GM10847 (cell line): ENCODE measurements around the gene DTL.

Source experiments
- POLR2A ChIP-seq: IDR thresholded peaks from 2 replicates; pipeline ENCODE4 v1.6.1; 2011; ENCODE audit not compliant: insufficient read length; ENCODE audit errors: extremely low read depth

The DTL gene, protein sequence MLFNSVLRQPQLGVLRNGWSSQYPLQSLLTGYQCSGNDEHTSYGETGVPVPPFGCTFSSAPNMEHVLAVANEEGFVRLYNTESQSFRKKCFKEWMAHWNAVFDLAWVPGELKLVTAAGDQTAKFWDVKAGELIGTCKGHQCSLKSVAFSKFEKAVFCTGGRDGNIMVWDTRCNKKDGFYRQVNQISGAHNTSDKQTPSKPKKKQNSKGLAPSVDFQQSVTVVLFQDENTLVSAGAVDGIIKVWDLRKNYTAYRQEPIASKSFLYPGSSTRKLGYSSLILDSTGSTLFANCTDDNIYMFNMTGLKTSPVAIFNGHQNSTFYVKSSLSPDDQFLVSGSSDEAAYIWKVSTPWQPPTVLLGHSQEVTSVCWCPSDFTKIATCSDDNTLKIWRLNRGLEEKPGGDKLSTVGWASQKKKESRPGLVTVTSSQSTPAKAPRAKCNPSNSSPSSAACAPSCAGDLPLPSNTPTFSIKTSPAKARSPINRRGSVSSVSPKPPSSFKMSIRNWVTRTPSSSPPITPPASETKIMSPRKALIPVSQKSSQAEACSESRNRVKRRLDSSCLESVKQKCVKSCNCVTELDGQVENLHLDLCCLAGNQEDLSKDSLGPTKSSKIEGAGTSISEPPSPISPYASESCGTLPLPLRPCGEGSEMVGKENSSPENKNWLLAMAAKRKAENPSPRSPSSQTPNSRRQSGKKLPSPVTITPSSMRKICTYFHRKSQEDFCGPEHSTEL

DNA sequence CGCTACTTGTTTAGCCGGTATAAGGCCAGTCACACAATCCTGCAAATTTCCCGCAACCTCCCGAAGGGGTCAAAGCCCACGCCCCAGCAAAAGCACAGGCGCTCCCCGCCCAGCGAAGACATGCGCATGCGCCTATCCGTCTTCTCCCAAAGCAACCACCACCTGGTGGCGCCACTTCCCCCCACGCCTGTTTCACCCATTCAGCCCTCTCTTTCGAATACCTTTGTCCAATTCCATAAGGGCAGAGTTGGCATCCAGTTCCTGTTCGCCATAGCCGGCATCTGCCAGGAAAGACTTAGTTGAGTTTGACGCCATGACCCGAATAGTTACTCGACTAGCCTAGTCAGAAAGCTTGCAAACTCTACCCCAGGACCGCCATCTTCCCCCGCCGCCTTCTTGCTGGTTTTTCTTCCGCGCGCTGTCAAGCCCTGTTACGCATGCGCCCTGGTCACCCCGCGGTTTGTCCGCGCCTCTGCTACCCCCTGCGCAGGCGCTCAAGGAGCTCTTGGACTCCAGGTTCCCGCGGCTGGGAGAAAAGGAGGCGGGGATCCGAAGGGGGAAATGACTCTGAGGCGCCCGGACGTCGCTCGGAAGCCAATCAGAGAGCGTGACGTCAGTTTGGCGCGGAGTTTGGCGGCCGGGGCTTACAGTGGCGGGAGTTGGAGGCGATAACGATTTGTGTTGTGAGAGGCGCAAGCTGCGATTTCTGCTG lies at the start of gene DTL, which contains the start of gene INTS7:
TSS of gene DTL (plus strand) at position 626 of the 712 bp plus-strand sequence. CDS start 143 bp downstream, outside the sequence.
TSS of gene INTS7 (minus strand) at position 435 of the 712 bp plus-strand sequence. CDS start at position 315, 120 bp downstream.
- TF ChIP-seq POLR2A = peak; percentile 79

DNA sequence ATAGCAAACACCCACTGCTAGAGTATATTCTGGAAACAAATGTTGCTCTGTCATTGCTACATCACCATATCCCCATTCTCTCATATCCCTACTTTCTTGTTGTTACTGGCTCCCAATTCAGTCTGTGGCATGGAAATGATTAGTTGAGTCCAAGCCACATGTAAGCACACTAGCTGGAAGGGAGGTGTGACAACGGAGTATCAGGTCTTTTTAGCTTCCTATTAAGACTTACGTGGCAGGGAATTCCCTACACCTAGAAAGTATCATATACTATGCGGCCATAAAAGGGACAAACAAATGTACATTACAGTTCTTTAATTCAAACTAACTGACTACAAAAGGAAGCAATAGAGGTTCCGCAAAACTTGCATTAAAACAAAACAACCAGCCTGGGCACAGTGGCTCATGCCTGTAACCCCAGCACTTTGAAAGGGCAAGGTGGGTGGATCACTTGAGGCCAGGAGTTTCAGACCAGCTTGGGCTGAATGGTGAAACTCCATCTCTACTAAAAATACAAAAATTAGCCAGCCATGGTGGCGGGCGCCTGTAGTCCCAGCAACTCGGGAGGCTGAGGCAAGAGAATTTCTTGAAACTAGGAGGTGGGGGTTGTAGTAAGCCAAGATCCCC lies 48.8 kb upstream of the DTL start:
- TF ChIP-seq POLR2A = no peak

DNA sequence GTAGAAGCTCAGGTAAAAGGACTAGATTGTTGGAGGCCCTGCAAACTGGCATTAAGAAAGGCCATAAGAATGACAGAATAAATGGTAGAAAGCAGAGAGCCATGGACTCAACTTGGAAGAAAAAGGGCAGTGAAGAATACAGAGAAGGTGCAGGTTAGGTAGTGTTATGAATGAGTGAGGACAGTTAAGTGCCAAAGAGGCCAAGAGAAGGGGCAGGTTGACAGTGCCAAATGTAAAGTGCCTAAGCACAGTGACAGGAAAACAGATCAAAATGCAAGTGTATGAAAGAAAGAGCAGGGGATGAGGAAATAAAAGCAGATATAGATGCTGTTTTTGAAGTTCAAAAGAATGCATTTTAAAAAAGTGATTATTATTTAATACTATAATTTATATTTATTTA lies 43.9 kb upstream of the DTL start:
- no peak for TF ChIP-seq POLR2A

DNA sequence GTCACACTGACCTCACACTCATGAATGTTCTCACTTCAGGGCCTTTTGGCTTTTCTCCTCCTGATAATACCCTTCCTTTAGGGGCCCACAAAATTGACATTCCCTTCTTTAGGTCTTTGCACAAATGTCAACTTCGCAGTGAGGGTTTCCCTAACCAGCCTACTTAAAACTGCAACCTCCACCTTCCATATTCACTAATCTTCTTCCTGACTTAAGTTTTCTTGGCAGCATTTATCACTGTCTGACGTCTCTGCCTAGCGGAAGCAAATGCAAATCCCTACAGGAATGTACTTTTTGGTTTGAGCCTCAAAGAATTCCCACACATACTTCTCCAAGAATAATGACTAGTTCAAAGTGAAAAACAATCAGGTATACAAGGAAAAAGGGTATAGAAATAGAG lies 33.0 kb upstream of the DTL start:
- no peak for TF ChIP-seq POLR2A

DNA sequence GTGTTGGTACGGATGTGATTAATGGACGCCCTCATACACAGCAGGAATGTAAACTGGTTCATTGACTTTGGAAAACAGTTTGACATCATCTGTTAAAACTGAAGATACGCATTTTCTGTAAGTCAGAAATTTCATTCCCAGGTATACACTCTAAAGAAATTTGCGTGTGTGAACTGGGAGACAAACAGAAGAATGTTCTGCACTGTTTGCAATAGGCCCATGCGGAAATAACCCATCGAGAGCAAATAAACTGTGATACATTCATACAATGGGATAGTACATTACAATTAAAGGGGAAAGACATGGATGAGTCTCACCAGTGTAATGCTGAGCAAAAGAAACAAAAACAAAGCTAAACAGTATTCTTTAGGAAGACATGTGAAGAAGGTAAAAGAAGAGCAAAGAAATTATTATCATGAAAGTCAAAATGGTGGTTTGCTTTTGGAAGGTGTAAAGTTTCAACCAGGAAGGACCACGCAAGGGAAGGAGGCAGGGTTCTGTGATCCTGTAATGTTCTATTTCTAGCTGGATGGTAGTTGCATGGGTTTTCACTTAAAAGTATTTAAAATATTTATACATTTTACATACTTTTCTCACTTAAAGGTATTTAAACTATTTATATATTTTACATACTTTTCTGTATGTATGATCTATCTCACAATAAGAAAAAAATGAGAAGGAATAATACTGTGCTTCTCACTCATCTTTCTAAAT lies 30.5 kb upstream of the DTL start:
- no peak for TF ChIP-seq POLR2A

DNA sequence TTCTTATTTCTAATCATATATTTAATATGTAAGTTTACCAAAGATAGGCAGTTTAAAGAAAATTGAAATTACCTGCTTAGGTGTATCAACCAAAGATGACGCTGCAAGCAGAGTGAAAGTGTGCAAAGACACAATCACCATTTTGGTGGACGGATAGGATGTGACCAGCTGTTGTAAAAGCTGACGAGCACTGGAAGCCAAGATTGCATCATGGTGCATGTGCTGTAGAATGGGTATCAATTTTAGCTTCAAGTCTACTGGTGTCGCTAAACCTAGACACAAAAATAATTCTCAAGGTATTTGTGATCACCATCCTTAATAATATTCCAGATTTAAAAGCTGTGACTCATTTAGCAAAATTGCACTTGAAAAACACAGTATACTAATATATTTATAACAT lies 28.4 kb upstream of the DTL start:
- TF ChIP-seq POLR2A = no peak

DNA sequence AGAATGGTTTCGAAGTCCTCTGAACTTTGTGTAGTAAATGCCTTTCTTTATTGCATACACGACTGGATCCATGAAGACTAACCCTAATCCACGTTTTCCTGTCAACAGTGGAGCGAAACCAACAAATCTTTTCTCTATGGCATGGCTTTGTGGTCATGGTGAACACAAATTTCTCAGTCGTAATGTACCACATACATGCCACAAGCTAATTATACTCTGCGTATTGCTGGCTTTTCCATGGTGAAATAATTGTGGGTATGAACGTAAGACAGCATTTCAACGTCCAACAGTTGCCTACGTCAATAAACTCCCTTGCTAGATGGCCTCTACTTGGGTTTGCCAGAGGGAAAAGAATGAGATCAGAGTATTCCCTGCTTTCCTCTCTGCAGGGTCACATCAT lies 27.7 kb upstream of the DTL start:
- no peak for TF ChIP-seq POLR2A

DNA sequence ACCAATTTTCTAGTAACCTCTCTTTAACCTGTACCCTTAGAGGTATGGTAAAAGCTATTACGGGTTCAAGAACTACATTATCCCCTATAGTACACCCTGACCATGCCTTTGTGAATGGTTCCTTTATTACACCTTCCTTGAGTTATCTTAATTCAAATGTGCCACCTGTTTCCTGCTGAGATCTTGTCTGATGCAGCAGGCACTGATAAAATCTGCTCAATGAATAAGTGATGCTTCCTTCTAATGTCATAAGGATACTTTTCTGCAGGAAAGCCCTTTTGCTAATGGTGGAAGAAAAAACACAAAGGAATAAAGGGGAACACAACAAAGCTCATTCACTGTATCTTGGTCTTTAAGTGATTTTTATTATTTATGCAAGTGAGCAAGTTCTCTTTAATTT lies 26.0 kb upstream of the DTL start:
- no peak for TF ChIP-seq POLR2A

DNA sequence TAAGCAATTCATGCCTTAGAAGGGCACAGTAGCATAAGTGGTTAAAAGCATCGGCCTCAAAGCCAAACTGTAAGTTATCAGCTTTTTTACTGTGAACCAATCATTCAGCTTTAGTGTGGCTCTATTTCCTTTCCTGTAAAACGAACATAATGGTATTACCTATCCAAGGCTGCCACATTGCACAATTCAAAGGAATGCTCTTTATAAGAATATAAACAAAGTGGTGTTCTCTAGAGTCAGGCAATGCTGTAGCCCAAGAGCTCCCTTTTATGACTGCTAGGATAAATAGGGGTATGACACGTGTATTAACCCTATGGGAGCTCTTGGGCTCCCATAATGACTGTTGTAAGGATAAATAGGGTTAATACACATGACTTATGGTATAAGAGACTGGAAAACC lies 25.5 kb upstream of the DTL start:
- TF ChIP-seq POLR2A = no peak

DNA sequence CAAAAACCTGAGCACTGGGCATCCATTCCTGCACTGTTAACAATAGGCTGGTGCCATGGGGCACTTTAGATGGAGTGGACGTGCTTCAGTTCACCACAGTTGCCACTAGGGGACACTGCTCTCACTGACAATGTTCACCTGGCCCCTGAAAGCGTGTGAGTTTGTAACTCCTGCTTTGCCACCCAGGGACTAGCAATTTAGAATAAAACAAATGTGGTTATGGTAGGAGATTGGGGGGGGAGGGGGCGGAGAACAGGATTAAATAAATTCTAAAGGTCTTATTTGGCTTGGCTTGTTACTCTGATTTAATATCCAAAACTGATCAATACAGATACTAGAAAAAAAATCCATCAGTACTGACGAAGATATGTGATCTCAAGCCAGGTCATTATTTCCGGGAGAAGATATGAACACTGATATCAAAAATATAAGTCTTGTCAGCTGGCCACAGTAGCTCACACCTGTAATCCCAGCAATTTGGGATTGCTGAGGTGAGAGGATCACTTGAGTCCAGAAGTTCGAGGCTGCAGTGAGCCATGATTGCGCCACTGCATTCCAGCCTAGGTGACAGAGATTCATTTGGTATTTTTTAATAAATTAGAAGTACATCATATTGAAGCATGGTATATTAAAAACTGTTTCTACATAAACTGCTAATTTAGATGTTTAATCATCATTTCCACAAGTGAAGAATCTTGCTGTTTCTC lies 23.4 kb upstream of the DTL start:
- TF ChIP-seq POLR2A = no peak

DNA sequence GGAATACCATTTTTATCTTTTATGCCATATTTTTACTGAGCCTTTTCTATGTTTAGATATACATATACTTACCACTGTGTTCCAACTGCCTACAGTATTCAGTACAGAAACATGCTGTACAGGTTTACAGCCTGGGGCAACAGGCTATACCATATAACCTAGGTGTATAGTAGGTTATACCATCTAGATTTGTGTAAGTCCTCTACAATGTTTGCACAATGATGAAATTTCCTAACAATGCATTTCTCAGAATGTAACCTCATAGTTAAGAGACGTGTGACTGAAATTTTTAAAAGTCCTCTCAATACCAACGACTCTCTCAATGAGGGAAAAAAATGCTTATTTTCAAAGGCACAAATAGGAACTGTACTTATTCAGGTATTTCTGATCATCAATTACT lies 21.9 kb upstream of the DTL start:
- TF ChIP-seq POLR2A = no peak

DNA sequence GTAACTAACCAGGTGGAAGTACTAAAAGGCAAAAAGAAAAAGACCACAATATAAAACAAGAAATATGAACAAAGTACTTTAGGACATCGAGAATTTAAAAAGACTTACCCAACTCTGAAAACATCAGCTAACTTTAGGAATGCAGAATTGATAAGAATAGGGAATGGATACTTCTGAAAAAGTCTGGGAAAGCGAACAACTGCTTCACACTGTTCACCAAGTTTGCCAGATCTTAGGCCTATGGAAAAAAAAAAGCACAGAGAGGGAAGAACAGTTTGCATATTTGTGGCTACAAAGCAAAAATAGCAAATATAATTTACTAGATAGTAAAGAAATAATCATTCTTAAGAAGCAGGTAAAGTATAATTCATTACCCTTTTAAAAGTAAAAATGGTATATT lies 14.6 kb upstream of the DTL start:
- TF ChIP-seq POLR2A = no peak

DNA sequence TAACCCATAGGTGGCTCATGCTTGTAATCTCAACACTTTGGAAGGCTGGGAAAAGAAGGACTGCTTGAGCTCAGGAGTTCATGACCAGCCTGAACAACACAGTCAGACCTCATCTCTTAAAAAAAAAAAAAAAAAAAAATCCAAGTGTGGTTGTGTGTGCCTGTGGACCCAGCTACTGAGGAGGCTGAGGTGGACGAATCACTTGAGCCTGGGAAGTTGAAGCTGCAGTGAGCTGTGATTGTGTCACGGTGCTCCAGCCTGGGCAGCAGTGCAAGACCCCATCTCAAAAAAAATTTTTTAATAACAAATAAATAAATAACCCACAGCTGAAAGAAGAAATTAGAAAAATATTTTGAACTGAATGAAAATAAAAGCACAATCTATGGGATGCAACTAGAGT lies 14.0 kb upstream of the DTL start:
- TF ChIP-seq POLR2A = no peak

DNA sequence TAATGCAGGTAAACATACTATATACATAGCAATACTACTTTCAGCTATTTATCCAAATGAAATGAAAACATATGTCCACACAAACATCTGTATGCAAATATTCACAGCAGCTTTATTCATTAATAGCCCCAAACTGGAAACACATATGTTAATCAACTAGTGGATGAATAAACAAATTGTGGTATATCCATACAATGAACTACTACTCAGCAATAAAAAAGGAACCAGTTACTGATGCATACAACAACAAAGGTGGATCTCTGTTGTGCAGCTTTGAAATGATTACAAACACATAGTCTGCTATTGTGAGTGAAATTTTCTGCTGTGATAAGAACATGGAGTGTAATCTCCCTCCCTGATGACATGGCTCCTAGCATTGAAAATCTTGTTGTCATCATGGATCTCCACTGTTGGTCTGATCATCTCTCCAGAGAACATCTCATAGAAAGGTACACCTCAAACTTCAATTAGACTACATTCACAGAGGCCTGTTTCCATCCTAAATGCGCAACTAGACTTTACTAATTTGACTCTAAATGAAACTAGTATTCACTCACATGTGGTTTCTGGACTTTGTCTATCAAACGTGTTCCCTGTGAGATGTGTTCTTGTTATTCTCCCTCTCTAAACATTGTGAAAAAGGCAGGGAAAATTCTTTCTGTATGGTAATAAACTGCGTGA lies 10.9 kb upstream of the DTL start:
- no peak for TF ChIP-seq POLR2A

DNA sequence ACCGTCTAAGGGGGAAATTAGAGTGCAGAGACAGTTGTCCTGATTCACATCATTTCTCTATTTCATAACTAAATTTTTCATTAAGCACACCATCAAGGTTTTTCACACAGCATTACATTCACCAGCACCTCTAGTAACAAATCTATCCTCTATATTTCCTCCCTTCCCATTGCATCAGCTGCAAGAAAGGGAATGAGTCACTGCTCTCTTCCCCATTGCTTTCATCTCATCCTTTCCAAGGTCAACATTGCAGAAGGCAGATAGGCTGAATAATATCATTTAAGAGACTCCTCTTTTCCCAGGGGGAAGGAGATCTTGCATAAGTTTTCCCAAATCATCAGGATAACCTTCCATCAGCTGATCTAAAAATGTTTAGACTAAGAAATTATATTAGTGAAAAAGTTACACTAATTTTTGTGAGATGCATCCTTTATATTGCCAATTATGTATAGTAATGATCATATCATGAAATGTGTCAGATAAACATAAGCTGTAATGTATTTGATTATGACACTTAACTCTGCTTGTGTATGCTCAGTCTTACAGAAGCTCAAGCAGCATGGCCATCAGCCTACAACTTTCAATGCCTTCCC lies 4.5 kb upstream of the DTL start:
- TF ChIP-seq POLR2A = no peak
